Thoracic aorta (tissue), 2 donors: ENCODE results near the gene EXOC3. TPM values are rescaled to one million over a fixed set of nuclear protein-coding genes. Genes with fewer than 3 reads are reported as not detected.

Experiments used
- ATAC-seq: fragments of 150-250 bp; one replicate; pipeline ENCODE4 v1.8.0; 2017; ENCODE audit warnings: low read depth; ENCODE audit not compliant: insufficient number of reproducible peaks, low FRiP score
- DNase-seq: peaks from one replicate; pipeline ENCODE4 v3.0.0-alpha.2; 2020; ENCODE audit warnings: low spot score
- H3K27ac ChIP-seq, 2 donors: fragments of 200-600 bp; sonication (generic); 1 replicate in 1 of 2; 2 replicates in 1 of 2; pipeline ENCODE4 v1.5.1; 2016; ENCODE audit warnings: mild to moderate bottlenecking in 2 of 2, moderate library complexity in 2 of 2
- H3K27me3 ChIP-seq: fragments of 200-600 bp; sonication (generic); replicated peaks from 2 replicates; pipeline ENCODE4 v1.6.0; 2016; ENCODE audit warnings: mild to moderate bottlenecking; ENCODE audit not compliant: insufficient read depth
- H3K36me3 ChIP-seq: fragments of 200-600 bp; sonication (generic); one replicate; pipeline ENCODE4 v1.5.1; 2016
- H3K4me1 ChIP-seq, 2 donors: fragments of 200-600 bp; sonication (generic); 1 replicate in 1 of 2; 2 replicates in 1 of 2; pipeline versions ENCODE4 v1.5.1 to v1.6.0; 2016; ENCODE audit warnings: low read depth in 2 of 2, mild to moderate bottlenecking in 1 of 2; ENCODE audit not compliant: control insufficient read depth in 1 of 2
- H3K4me3 ChIP-seq: fragments of 200-600 bp; sonication (generic); 2 replicates; pipeline ENCODE4 v1.5.1; 2016; ENCODE audit warnings: mild to moderate bottlenecking
- H3K9me3 ChIP-seq: fragments of 200-600 bp; sonication (generic); 2 replicates; pipeline ENCODE4 v1.5.1; 2016
- CTCF ChIP-seq: fragments of 200-600 bp; sonication (generic); IDR thresholded peaks from one replicate; pipeline ENCODE4 v1.5.1; 2019; ENCODE audit warnings: antibody characterized with exemption
- total RNA-seq, 2 donors: library from RNA; depleted of rRNA; stranded (reverse); fragments of >200 nt; gene quantifications; one replicate each; pipeline versions ENCODE4 v1.1.0 to v1.2.3, GENCODE V29; 2016

The EXOC3 gene
- total RNA-seq, 2 donors from 2014 or later: 34.5 to 79.7 TPM

GRCh38 chr5:478369-478981 lies 35.5 kb downstream of the EXOC3 start:
- H3K36me3 ChIP-seq: no peaks in the 10 kb centered on the region

GRCh38 chr5:478982-479535 lies 36.1 kb downstream of the EXOC3 start:
- no peak for ATAC-seq
- Histone ChIP-seq H3K27me3 (no peaks in the 10 kb centered on the region), H3K4me3 (no peak overlapping the region), H3K4me1 (peaks cover 4 to 8% of the 10 kb centered on the region in 2 donors), H3K36me3 (no peaks in the 10 kb centered on the region), H3K9me3 (no peaks in the 10 kb centered on the region), H3K27ac (no peak overlapping the region)
- DNase-seq: no peak
- no peak for TF ChIP-seq CTCF

More at GRCh38 chr5:478369-478981, 35.5 kb downstream of the EXOC3 start:
- DNase-seq (no peak), ATAC-seq (no peak)
- no peaks in the 10 kb centered on the region for H3K9me3 ChIP-seq
- H3K4me1 ChIP-seq: peaks cover 4 to 8% of the 10 kb centered on the region in 2 donors
- no peaks in the 10 kb centered on the region for H3K27me3 ChIP-seq
- no peak for TF ChIP-seq CTCF
- H3K27ac ChIP-seq: no peak overlapping the region
- no peak overlapping the region for H3K4me3 ChIP-seq

- no peak for TF ChIP-seq CTCF
- Histone ChIP-seq H3K4me1 (peaks cover 4 to 6% of the 10 kb centered on the region in 2 donors), H3K9me3 (no peaks in the 10 kb centered on the region), H3K36me3 (no peaks in the 10 kb centered on the region), H3K27me3 (no peaks in the 10 kb centered on the region), H3K4me3 (no peak overlapping the region), H3K27ac (no peak overlapping the region)
- DNase-seq (no peak), ATAC-seq (no peak)
These were observed 36.8 kb downstream of the EXOC3 start for GRCh38 chr5:479566-480319.

GRCh38 chr5:481347-481746 lies 38.4 kb downstream of the EXOC3 start:
- no peaks in the 10 kb centered on the region for H3K36me3 ChIP-seq
- ATAC-seq (no peak), DNase-seq (no peak)
- no peaks in the 10 kb centered on the region for H3K9me3 ChIP-seq
- H3K4me3 ChIP-seq: no peak overlapping the region
- H3K27me3 ChIP-seq: no peaks in the 10 kb centered on the region
- no peak for TF ChIP-seq CTCF
- no peaks in the 10 kb centered on the region for H3K4me1 ChIP-seq
- no peak overlapping the region for H3K27ac ChIP-seq

GRCh38 chr5:482021-482420 lies 39.0 kb downstream of the EXOC3 start:
- Histone ChIP-seq H3K9me3 (no peaks in the 10 kb centered on the region), H3K27ac (no peak overlapping the region), H3K4me1 (no peaks in the 10 kb centered on the region), H3K4me3 (no peak overlapping the region), H3K36me3 (no peaks in the 10 kb centered on the region), H3K27me3 (no peaks in the 10 kb centered on the region)
- DNase-seq: no peak
- ATAC-seq: no peak
- no peak for TF ChIP-seq CTCF
